HepG2 (cell line): ENCODE data around the gene VSIG8. TPM values are rescaled to one million over a fixed set of nuclear protein-coding genes. Genes with fewer than 3 reads are reported as not detected.

Source experiments
- PAF1 ChIP-seq: IDR thresholded peaks from 2 replicates; pipeline ENCODE4 v1.6.1; 2016; ENCODE audit warnings: missing genetic modification reagents, missing compliant biosample characterization
- TAF1 ChIP-seq: sonication (generic); formaldehyde crosslinking; IDR thresholded peaks from 2 replicates; pipeline ENCODE4 v1.4.0; 2020; ENCODE audit warnings: missing genetic modification reagents
- ZNF75D ChIP-seq: sonication (generic); formaldehyde crosslinking; IDR thresholded peaks from 2 replicates; pipeline ENCODE4 v1.8.1; 2023; ENCODE audit warnings: missing genetic modification reagents, mild to moderate bottlenecking, borderline replicate concordance
- polyA plus RNA-seq, 8 experiments: library from polyadenylated mRNA; depleted of rRNA in 3 of 8; stranded (reverse) in 7 of 8; unstranded in 1 of 8; fragments of >200 nt; fragmentation: Illumina TruSeq in 4 of 8; extraction: Trizol in 4 of 8; gene quantifications; 2 replicates each; pipeline versions ENCODE4 v1.2.1 to v1.2.3, GENCODE V29; 2011 to 2016; ENCODE audit warnings: low read depth in 4 of 8, missing spikeins in 1 of 8, mixed read lengths in 1 of 8; ENCODE audit not compliant: insufficient read depth in 1 of 8
- total RNA-seq, 5 experiments: library from RNA; depleted of rRNA; stranded (reverse); fragments of >200 nt; fragmentation: Illumina TruSeq; extraction: Trizol; gene quantifications; 2 replicates each; pipeline ENCODE4 v1.2.3, GENCODE V29; 2016; ENCODE audit warnings: low read depth in 1 of 5
- TF ChIP-seq, protein P1 (sequence below): sonication (generic); formaldehyde crosslinking; IDR thresholded peaks from 2 replicates; pipeline ENCODE4 v1.4.0; 2020; ENCODE audit warnings: mild to moderate bottlenecking, missing genetic modification reagents
- TF ChIP-seq, protein P2 (sequence below): sonication (generic); formaldehyde crosslinking; IDR thresholded peaks from 2 replicates; pipeline ENCODE4 v1.8.0; 2022; ENCODE audit warnings: missing genetic modification reagents, low read depth, mild to moderate bottlenecking, borderline replicate concordance

VSIG8 gene
- total and polyA plus RNA-seq, 2 of the 13 experiments (the other 11 are each of a cell fraction or from before 2014, with no cell fraction given): not detected

DNA sequence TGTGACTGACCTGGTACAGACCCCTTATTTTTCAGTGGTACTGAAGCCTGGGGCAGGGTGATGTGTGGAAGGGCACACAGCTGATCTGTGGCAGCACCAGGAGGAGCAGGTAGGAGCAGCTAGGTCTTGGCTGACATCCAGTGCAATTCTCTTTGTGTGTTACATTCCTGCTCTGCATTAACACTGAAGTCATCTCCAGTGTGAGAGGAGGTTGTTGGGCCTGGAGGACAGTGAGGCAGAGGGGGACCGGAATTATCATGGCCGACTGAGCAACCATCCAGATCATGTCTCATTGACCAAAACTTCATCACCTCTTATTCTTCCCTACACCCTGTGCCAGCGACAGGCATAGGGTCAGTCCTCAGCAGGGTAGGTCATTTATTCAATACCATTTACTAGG, 34.3 kb downstream of the VSIG8 start (continued):
- TF ChIP-seq, protein P1, sequence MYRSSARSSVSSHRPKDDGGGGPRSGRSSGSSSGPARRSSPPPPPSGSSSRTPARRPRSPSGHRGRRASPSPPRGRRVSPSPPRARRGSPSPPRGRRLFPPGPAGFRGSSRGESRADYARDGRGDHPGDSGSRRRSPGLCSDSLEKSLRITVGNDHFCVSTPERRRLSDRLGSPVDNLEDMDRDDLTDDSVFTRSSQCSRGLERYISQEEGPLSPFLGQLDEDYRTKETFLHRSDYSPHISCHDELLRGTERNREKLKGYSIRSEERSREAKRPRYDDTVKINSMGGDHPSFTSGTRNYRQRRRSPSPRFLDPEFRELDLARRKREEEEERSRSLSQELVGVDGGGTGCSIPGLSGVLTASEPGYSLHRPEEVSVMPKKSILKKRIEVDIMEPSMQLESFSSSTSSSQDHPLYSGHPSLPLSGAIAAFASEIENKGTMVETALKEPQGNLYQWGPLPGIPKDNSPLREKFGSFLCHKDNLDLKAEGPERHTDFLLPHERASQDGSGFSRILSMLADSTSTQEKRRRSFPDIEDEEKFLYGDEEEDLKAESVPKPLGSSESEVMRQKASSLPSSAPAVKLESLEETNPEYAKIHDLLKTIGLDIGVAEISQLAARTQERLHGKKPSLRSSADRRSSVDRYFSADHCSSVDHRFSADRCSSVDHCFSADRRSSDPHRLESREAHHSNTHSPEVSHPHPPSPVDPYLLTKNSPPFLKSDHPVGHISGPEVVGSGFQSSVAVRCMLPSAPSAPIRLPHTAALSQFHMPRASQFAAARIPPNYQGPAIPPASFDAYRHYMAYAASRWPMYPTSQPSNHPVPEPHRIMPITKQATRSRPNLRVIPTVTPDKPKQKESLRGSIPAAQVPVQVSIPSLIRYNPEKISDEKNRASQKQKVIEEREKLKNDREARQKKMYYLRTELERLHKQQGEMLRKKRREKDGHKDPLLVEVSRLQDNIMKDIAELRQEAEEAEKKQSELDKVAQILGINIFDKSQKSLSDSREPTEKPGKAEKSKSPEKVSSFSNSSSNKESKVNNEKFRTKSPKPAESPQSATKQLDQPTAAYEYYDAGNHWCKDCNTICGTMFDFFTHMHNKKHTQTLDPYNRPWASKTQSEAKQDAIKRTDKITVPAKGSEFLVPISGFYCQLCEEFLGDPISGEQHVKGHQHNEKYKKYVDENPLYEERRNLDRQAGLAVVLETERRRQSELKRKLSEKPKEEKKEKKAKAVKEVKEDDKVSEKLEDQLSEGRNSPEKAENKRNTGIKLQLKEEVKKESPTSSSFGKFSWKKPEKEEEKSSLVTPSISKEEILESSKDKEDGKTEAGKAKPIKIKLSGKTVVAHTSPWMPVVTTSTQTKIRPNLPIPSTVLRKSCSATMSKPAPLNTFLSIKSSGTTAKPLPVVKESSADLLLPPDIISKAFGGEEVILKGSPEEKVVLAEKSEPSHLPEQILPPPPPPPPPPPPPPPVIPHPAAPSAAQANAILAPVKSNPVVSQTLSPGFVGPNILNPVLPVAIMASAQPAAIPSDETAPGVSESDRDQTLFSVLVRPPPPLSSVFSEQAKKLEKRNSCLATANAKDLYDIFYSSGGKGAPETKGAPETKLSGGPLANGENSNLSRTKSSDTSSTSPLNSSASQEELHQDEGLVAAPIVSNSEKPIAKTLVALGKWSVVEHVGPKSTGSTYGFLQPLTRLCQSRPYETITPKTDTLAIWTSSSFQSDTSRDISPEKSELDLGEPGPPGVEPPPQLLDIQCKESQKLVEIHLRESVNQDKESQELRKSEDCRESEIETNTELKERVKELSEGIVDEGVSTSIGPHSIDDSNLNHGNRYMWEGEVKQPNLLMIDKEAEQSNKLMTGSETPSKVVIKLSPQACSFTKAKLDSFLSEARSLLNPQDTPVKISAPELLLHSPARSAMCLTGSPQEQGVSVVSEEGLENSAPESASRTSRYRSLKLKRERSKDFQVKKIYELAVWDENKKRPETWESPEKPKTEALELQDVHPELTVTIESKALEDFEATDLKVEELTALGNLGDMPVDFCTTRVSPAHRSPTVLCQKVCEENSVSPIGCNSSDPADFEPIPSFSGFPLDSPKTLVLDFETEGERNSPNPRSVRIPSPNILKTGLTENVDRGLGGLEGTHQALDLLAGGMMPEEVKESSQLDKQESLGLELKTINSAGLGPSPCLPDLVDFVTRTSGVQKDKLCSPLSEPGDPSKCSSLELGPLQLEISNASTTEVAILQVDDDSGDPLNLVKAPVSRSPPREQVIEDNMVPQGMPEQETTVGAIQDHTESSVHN: no peak
- no peak for TF ChIP-seq ZNF75D (CRISPR knock-in tag)
- no peak for TF ChIP-seq TAF1
- TF ChIP-seq PAF1 (CRISPR knock-in tag): no peak
- TF ChIP-seq, protein P2, sequence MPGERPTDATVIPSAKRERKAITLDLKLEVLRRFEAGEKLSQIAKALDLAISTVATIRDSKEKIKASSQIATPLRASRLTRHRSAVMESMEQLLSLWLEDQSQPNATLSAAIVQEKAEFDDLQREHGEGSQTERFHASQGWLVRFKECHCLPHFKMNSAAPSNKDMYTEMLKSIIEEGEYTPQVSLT: no peak
- TF ChIP-seq, all 625 proteins: peak for 0
